Kidney (tissue), 14 donors: Measurements from ENCODE around the gene NDUFV1. TPM values are rescaled to one million over a fixed set of nuclear protein-coding genes. Genes with fewer than 3 reads are reported as not detected.

Experiments used
- DNase-seq, 5 donors: peaks; one replicate each; pipeline ENCODE4 v3.0.0-alpha.2; 2013 to 2020
- FAIRE-seq: peaks from 2 replicates; lab custom pipeline; 2012; peaks lifted over from hg19 to GRCh38; lab: Jason Lieb, UNC
- H3K27ac ChIP-seq, 2 donors: one replicate each; pipeline ENCODE4 v1.7.0; 2013; ENCODE audit warnings: low read depth in 2 of 2, low read length in 2 of 2, inconsistent platforms in 1 of 2
- H3K27me3 ChIP-seq: one replicate; pipeline ENCODE4 v1.7.1; 2013; ENCODE audit warnings: low read length, inconsistent platforms; ENCODE audit not compliant: control insufficient read depth, insufficient read depth
- H3K36me3 ChIP-seq, 3 donors: one replicate each; pipeline versions ENCODE4 v1.7.0 to v1.7.1; 2013; ENCODE audit warnings: low read length in 3 of 3, control low read depth in 1 of 3, inconsistent platforms in 1 of 3; ENCODE audit not compliant: insufficient read depth in 3 of 3, control insufficient read depth in 2 of 3
- H3K4me1 ChIP-seq, 3 donors: one replicate each; pipeline versions ENCODE4 v1.7.0 to v1.7.1; 2013; ENCODE audit warnings: low read length in 3 of 3, inconsistent platforms in 1 of 3, low read depth in 1 of 3; ENCODE audit not compliant: control insufficient read depth in 2 of 3, insufficient read depth in 2 of 3
- H3K4me3 ChIP-seq, 3 donors: one replicate each; pipeline versions ENCODE4 v1.7.0 to v1.8.1; 2013; ENCODE audit warnings: low read length in 3 of 3, control low read depth in 1 of 3, inconsistent platforms in 1 of 3
- H3K9ac ChIP-seq, 3 donors: one replicate each; pipeline versions ENCODE4 v1.7.0 to v1.7.1; 2013; ENCODE audit warnings: low read length in 3 of 3, control low read depth in 1 of 3, inconsistent platforms in 1 of 3
- H3K9me3 ChIP-seq, 3 donors: one replicate each; pipeline versions ENCODE4 v1.7.0 to v1.7.1; 2013; ENCODE audit warnings: low read length in 3 of 3, control low read depth in 1 of 3, inconsistent platforms in 1 of 3; ENCODE audit not compliant: control insufficient read depth in 2 of 3, insufficient read depth in 1 of 3
- intact Hi-C: fragments of 100-400 bp; cut with DNase I; formaldehyde crosslinking; loops from one replicate; pipeline ENCODE4 v1.11.1; 2022
- polyA plus RNA-seq: library from polyadenylated mRNA; stranded (reverse); fragments of 350-450 nt; fragmentation: Illumina TruSeq; extraction: RNeasy Lipid Tissue Mini Kit (QIAGEN cat#74804); gene quantifications from one replicate; pipeline ENCODE4 v1.2.3, GENCODE V29; 2014; ENCODE audit warnings: low read depth, low replicate concordance; ENCODE audit not compliant: insufficient read depth
- total RNA-seq: library from RNA; stranded (reverse); fragmentation: NEBNext Ultra II Directional; extraction: Animal tissue kit (Norgen Biotek cat#: 25700); gene quantifications from one replicate; pipeline ENCODE4 v1.2.1, GENCODE V29; 2021
- TF ChIP-seq, protein P1 (sequence below): IDR thresholded peaks from 3 replicates; pipeline ENCODE4 v1.5.1; 2012; ENCODE audit warnings: mild to moderate bottlenecking, moderate library complexity, borderline replicate concordance; ENCODE audit not compliant: insufficient read depth; ENCODE audit errors: extremely low read depth
- donor health status: control.
- donor health status: control.
- donor health status: control.
- donor health status: control.
- donor health status: control.
- donor health status: DM: yes; HTN: yes; CAD: no.
- donor health status: Normal renal cell carcinoma (clear cell type).

Gene NDUFV1
- total and polyA plus RNA-seq, 2 donors from 2014 or later = 191 to 395 TPM

DNA sequence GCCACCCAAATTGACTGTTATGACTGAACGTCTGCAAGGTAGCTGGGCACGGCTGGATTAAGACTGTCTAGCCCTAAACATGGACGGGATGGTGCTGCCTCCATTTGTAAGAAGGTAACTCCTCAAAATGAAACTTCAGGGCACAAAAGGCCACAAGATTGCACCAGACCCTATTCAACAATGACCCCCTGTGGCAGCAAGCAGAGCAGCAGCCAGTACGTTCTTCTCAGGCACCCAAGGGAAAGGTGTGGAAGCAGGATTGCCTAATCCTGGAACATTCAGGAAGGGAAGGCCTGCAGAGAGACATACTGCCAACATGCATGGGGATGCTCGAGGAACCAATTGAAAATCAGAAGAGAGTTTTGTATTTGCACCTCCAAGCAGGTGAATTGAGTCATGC is 37.3 kb downstream of the NDUFV1 start:
- H3K27me3 ChIP-seq = no peaks in the 10 kb centered on the region
- TF ChIP-seq, protein P1, sequence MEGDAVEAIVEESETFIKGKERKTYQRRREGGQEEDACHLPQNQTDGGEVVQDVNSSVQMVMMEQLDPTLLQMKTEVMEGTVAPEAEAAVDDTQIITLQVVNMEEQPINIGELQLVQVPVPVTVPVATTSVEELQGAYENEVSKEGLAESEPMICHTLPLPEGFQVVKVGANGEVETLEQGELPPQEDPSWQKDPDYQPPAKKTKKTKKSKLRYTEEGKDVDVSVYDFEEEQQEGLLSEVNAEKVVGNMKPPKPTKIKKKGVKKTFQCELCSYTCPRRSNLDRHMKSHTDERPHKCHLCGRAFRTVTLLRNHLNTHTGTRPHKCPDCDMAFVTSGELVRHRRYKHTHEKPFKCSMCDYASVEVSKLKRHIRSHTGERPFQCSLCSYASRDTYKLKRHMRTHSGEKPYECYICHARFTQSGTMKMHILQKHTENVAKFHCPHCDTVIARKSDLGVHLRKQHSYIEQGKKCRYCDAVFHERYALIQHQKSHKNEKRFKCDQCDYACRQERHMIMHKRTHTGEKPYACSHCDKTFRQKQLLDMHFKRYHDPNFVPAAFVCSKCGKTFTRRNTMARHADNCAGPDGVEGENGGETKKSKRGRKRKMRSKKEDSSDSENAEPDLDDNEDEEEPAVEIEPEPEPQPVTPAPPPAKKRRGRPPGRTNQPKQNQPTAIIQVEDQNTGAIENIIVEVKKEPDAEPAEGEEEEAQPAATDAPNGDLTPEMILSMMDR = peak; percentile 12
- no peak overlapping the region for H3K4me3 ChIP-seq
- DNase-seq = no peak
- H3K9ac ChIP-seq = no peak overlapping the region
- no peaks in the 10 kb centered on the region for H3K36me3 ChIP-seq
- intact Hi-C loops = no loop called here
- no peak for FAIRE-seq
- H3K27ac ChIP-seq = no peak overlapping the region
- no peaks in the 10 kb centered on the region for H3K9me3 ChIP-seq
- H3K4me1 ChIP-seq = peaks cover 0 to 13% (median 6%) of the 10 kb centered on the region in 3 donors

DNA sequence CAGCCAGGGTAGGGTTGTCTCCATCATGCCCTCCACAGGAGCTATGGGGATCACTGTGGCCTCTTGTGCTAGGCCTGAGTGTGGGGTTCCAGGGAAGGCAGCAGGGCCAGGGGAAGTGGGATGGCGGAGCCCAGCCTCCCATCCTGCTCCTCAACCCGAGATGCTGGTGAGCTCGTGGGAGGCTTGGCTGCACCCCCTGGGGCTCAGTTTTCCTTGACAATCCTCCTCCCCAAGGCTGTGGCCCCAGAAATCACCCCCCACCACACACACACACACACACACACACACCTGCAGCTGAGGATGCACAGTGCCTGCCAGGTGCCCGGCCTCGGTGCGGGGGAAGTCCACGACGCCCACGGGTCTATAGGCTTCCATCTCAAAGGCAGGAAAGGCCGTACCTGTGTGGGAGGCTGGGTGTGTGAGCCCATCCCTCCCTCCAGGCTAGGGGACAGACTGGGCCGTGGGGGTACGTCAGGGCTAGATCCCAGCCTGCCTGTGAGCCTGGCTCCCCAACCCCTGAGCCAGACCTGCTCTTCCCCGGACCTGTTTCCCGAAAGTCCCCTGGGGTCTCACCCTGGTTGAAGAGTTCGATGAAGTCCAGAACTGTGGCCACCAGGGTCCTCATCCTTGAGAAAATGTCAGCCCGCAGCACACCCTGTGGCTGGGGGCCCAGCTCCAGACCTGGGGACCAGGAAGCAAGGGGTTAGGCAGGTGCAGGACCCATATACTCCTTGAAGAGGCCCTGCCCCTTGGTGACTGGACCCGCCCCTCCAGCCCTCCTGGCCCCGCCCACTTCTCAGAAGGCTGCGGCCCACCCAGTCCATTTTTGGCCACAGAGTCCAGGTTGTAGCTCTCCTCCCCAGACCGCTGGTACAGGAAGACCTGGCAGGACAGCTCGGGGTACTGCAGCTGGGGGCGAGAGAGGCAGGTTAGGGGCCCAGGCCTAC is 38.0 kb downstream of the NDUFV1 start:
- intact Hi-C loops = no loop called here
- TF ChIP-seq, protein P1 = no peak
- Histone ChIP-seq H3K36me3 (peaks cover 0 to 3% (median 0%) of the 10 kb centered on the region in 3 donors), H3K27ac (no peak overlapping the region), H3K27me3 (no peaks in the 10 kb centered on the region), H3K4me3 (no peak overlapping the region), H3K4me1 (peaks cover 0 to 18% (median 6%) of the 10 kb centered on the region in 3 donors), H3K9ac (no peak overlapping the region), H3K9me3 (no peaks in the 10 kb centered on the region)
- no peak for FAIRE-seq
- peak in 2 of 5 donors; percentile 40 to 59 for DNase-seq

- Histone ChIP-seq H3K9ac (no peak overlapping the region), H3K36me3 (peaks cover 0 to 3% (median 0%) of the 10 kb centered on the region in 3 donors), H3K27ac (peak overlapping the region in 1 of 2 donors; percentile 32), H3K4me3 (peak overlapping the region in 1 of 3 donors; percentile 59), H3K27me3 (no peaks in the 10 kb centered on the region), H3K9me3 (no peaks in the 10 kb centered on the region), H3K4me1 (peaks cover 0 to 22% (median 6%) of the 10 kb centered on the region in 3 donors)
- FAIRE-seq (no peak), DNase-seq (peak in 1 of 5 donors; percentile 46)
- TF ChIP-seq, protein P1 = no peak
- intact Hi-C loops = no loop called here
These were observed 39.1 kb downstream of the NDUFV1 start for GRCh38 chr11:67645521-67646461.
